ENCODE results near the gene ITPKC. TPM values are rescaled to one million over a fixed set of nuclear protein-coding genes. Genes with fewer than 3 reads are reported as not detected.

ITPKC gene
- total and polyA plus RNA-seq, 4 donors: 11.1 to 25.7 (median 18.9) TPM

GRCh38 chr19:40693150-40693788 is 23.6 kb upstream of the ITPKC start:
- Histone ChIP-seq H3K4me3 (ENCODE audit: low read length in 2 of 2) (no peak overlapping the region), H3K36me3 (ENCODE audit: control insufficient read depth in 1 of 2, insufficient read depth in 2 of 2, low read length in 1 of 2) (no peaks in the 10 kb centered on the region), H3K27ac (ENCODE audit: low read depth in 1 of 2, low read length in 2 of 2) (no peak overlapping the region), H3K27me3 (ENCODE audit: control insufficient read depth in 1 of 2, insufficient read depth in 2 of 2, low read length in 1 of 2) (no peaks in the 10 kb centered on the region), H3K4me1 (ENCODE audit: control insufficient read depth in 1 of 2, insufficient read depth in 2 of 2, low read length in 2 of 2) (no peaks in the 10 kb centered on the region), H3K9me3 (ENCODE audit: control insufficient read depth, low read length) (no peaks in the 10 kb centered on the region)
- intact Hi-C loops (cut with DNase I): no loop called here
- DNase-seq (no peak), ATAC-seq (ENCODE audit: low FRiP score) (no peak)
- 69 to 71% methylated on average over 11 of the region's 11 CpGs for WGBS, 2 donors

- 86 to 87% methylated on average over 4 of the region's 4 CpGs for WGBS, 2 donors
- DNase-seq: no peak
- Histone ChIP-seq H3K36me3 (ENCODE audit: control insufficient read depth in 1 of 2, insufficient read depth in 2 of 2, low read length in 1 of 2) (no peaks in the 10 kb centered on the region), H3K9me3 (ENCODE audit: control insufficient read depth, low read length) (no peaks in the 10 kb centered on the region), H3K4me1 (ENCODE audit: control insufficient read depth in 1 of 2, insufficient read depth in 2 of 2, low read length in 2 of 2) (no peaks in the 10 kb centered on the region), H3K27me3 (ENCODE audit: control insufficient read depth in 1 of 2, insufficient read depth in 2 of 2, low read length in 1 of 2) (no peaks in the 10 kb centered on the region), H3K4me3 (ENCODE audit: low read length in 2 of 2) (no peak overlapping the region), H3K27ac (ENCODE audit: low read depth in 1 of 2, low read length in 2 of 2) (no peak overlapping the region)
- intact Hi-C loops (cut with DNase I): no loop called here
- ATAC-seq (ENCODE audit: low FRiP score): no peak
Measured at GRCh38 chr19:40693896-40694295, 23.0 kb upstream of the ITPKC start.

GRCh38 chr19:40695881-40696280 is 21.0 kb upstream of the ITPKC start:
- H3K36me3 ChIP-seq (ENCODE audit: control insufficient read depth in 1 of 2, insufficient read depth in 2 of 2, low read length in 1 of 2): peaks cover 0 to 3% of the 10 kb centered on the region in 2 donors

GRCh38 chr19:40697007-40697406 is 19.9 kb upstream of the ITPKC start:
- no peaks in the 10 kb centered on the region for H3K4me1 ChIP-seq (ENCODE audit: control insufficient read depth in 1 of 2, insufficient read depth in 2 of 2, low read length in 2 of 2)
- intact Hi-C loops (cut with DNase I): no loop called here
- 95% methylated on average over 6 of the region's 6 CpGs for WGBS, 2 donors
- no peaks in the 10 kb centered on the region for H3K9me3 ChIP-seq (ENCODE audit: control insufficient read depth, low read length)
- no peak for DNase-seq
- no peak for ATAC-seq (ENCODE audit: low FRiP score)
- peaks cover 0 to 3% of the 10 kb centered on the region in 2 donors for H3K36me3 ChIP-seq (ENCODE audit: control insufficient read depth in 1 of 2, insufficient read depth in 2 of 2, low read length in 1 of 2)
- H3K4me3 ChIP-seq (ENCODE audit: low read length in 2 of 2): no peak overlapping the region
- H3K27me3 ChIP-seq (ENCODE audit: control insufficient read depth in 1 of 2, insufficient read depth in 2 of 2, low read length in 1 of 2): no peaks in the 10 kb centered on the region
- no peak overlapping the region for H3K27ac ChIP-seq (ENCODE audit: low read depth in 1 of 2, low read length in 2 of 2)

More at GRCh38 chr19:40695881-40696280, 21.0 kb upstream of the ITPKC start:
- H3K27me3 ChIP-seq (ENCODE audit: control insufficient read depth in 1 of 2, insufficient read depth in 2 of 2, low read length in 1 of 2): no peaks in the 10 kb centered on the region
- H3K27ac ChIP-seq (ENCODE audit: low read depth in 1 of 2, low read length in 2 of 2): no peak overlapping the region
- ATAC-seq (ENCODE audit: low FRiP score) (no peak), DNase-seq (no peak)
- WGBS, 2 donors: 72 to 81% methylated on average over 5 of the region's 5 CpGs
- intact Hi-C loops (cut with DNase I): no loop called here
- no peak overlapping the region for H3K4me3 ChIP-seq (ENCODE audit: low read length in 2 of 2)
- H3K9me3 ChIP-seq (ENCODE audit: control insufficient read depth, low read length): no peaks in the 10 kb centered on the region
- H3K4me1 ChIP-seq (ENCODE audit: control insufficient read depth in 1 of 2, insufficient read depth in 2 of 2, low read length in 2 of 2): no peaks in the 10 kb centered on the region

GRCh38 chr19:40700083-40700482 is 16.8 kb upstream of the ITPKC start:
- Histone ChIP-seq H3K9me3 (ENCODE audit: control insufficient read depth, low read length) (no peaks in the 10 kb centered on the region), H3K36me3 (ENCODE audit: control insufficient read depth in 1 of 2, insufficient read depth in 2 of 2, low read length in 1 of 2) (peaks cover 0 to 11% of the 10 kb centered on the region in 2 donors), H3K4me3 (ENCODE audit: low read length in 2 of 2) (no peak overlapping the region), H3K27ac (ENCODE audit: low read depth in 1 of 2, low read length in 2 of 2) (no peak overlapping the region), H3K4me1 (ENCODE audit: control insufficient read depth in 1 of 2, insufficient read depth in 2 of 2, low read length in 2 of 2) (no peaks in the 10 kb centered on the region), H3K27me3 (ENCODE audit: control insufficient read depth in 1 of 2, insufficient read depth in 2 of 2, low read length in 1 of 2) (no peaks in the 10 kb centered on the region)
- 92 to 94% methylated on average over 9 of the region's 9 CpGs for WGBS, 2 donors
- intact Hi-C loops (cut with DNase I): no loop called here
- no peak for DNase-seq
- ATAC-seq (ENCODE audit: low FRiP score): peak; percentile 19

- Histone ChIP-seq H3K36me3 (ENCODE audit: control insufficient read depth in 1 of 2, insufficient read depth in 2 of 2, low read length in 1 of 2) (peaks cover 0 to 12% of the 10 kb centered on the region in 2 donors), H3K27ac (ENCODE audit: low read depth in 1 of 2, low read length in 2 of 2) (no peak overlapping the region), H3K4me1 (ENCODE audit: control insufficient read depth in 1 of 2, insufficient read depth in 2 of 2, low read length in 2 of 2) (no peaks in the 10 kb centered on the region), H3K4me3 (ENCODE audit: low read length in 2 of 2) (no peak overlapping the region), H3K9me3 (ENCODE audit: control insufficient read depth, low read length) (no peaks in the 10 kb centered on the region), H3K27me3 (ENCODE audit: control insufficient read depth in 1 of 2, insufficient read depth in 2 of 2, low read length in 1 of 2) (no peaks in the 10 kb centered on the region)
- 91 to 95% methylated on average over 6 of the region's 6 CpGs for WGBS, 2 donors
- DNase-seq (no peak), ATAC-seq (ENCODE audit: low FRiP score) (no peak)
- intact Hi-C loops (cut with DNase I): no loop called here
Measured at GRCh38 chr19:40701758-40702157, 15.2 kb upstream of the ITPKC start.

- Histone ChIP-seq H3K9me3 (ENCODE audit: control insufficient read depth, low read length) (no peaks in the 10 kb centered on the region), H3K36me3 (ENCODE audit: control insufficient read depth in 1 of 2, insufficient read depth in 2 of 2, low read length in 1 of 2) (peaks cover 0 to 12% of the 10 kb centered on the region in 2 donors), H3K27me3 (ENCODE audit: control insufficient read depth in 1 of 2, insufficient read depth in 2 of 2, low read length in 1 of 2) (no peaks in the 10 kb centered on the region), H3K27ac (ENCODE audit: low read depth in 1 of 2, low read length in 2 of 2) (no peak overlapping the region), H3K4me3 (ENCODE audit: low read length in 2 of 2) (no peak overlapping the region), H3K4me1 (ENCODE audit: control insufficient read depth in 1 of 2, insufficient read depth in 2 of 2, low read length in 2 of 2) (no peaks in the 10 kb centered on the region)
- WGBS, 2 donors: 67 to 74% methylated on average over 15 to 18 of the region's 18 CpGs
- no peak for DNase-seq
- peak; percentile 23 for ATAC-seq (ENCODE audit: low FRiP score)
- intact Hi-C loops (cut with DNase I): no loop called here
Measured at GRCh38 chr19:40702337-40703012, 14.4 kb upstream of the ITPKC start.

GRCh38 chr19:40703029-40703755 is 13.7 kb upstream of the ITPKC start:
- ATAC-seq (ENCODE audit: low FRiP score): no peak
- peaks cover 0 to 12% of the 10 kb centered on the region in 2 donors for H3K36me3 ChIP-seq (ENCODE audit: control insufficient read depth in 1 of 2, insufficient read depth in 2 of 2, low read length in 1 of 2)
- no peaks in the 10 kb centered on the region for H3K4me1 ChIP-seq (ENCODE audit: control insufficient read depth in 1 of 2, insufficient read depth in 2 of 2, low read length in 2 of 2)
- H3K27me3 ChIP-seq (ENCODE audit: control insufficient read depth in 1 of 2, insufficient read depth in 2 of 2, low read length in 1 of 2): no peaks in the 10 kb centered on the region
- DNase-seq: no peak
- intact Hi-C loops (cut with DNase I): no loop called here
- 89 to 91% methylated on average over 23 to 24 of the region's 24 CpGs for WGBS, 2 donors
- H3K4me3 ChIP-seq (ENCODE audit: low read length in 2 of 2): no peak overlapping the region
- no peaks in the 10 kb centered on the region for H3K9me3 ChIP-seq (ENCODE audit: control insufficient read depth, low read length)
- no peak overlapping the region for H3K27ac ChIP-seq (ENCODE audit: low read depth in 1 of 2, low read length in 2 of 2)

All from aorta (tissue), 5 donors.